ENCODE data around the gene LRRC4. TPM values are rescaled to one million over a fixed set of nuclear protein-coding genes. Genes with fewer than 3 reads are reported as not detected.

LRRC4 gene
- total RNA-seq, 1 experiment from 2014 or later: 10.4 TPM

DNA sequence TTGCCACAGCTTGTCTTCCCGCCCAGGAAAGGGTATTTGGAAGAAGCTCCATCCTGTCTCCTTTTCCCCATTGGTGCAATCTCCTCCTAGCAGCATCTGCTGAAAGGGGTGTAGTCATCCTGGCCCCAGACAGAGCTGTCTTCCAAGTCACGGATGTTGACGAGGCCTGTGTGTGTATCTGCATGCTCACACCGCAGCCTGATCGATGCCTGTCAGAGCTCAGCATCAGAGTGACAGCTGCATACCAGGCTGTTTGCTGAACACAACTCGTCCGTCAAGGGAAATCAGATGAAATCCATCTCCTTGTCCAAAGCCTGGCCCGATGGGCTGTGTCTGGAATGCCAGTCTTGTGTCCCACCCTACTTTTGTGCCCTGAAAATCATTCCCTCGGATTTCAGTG is 21.2 kb upstream of the LRRC4 start:
- Histone ChIP-seq H4K20me1 (ENCODE audit: control insufficient read depth, insufficient read depth, insufficient read length) (no peaks in the 10 kb centered on the region), H2BK12ac (ENCODE audit: insufficient read length, low read depth, low read length) (no peak overlapping the region), H2BK15ac (ENCODE audit: low read depth, low read length) (no peak overlapping the region), H2AFZ (ENCODE audit: low read length) (no peak overlapping the region), H4K8ac (replicated peaks; ENCODE audit: insufficient read length, low read depth, low read length) (no peak overlapping the region), H3K4me2 (ENCODE audit: insufficient read depth, insufficient read length, low read length) (no peak overlapping the region), H3T11ph (ENCODE audit: low read length) (no peak overlapping the region), H2AK5ac (ENCODE audit: insufficient read length, low read length) (no peak overlapping the region), H2BK20ac (ENCODE audit: low read depth, low read length, poor library complexity, severe bottlenecking) (no peak overlapping the region), H3K9ac (ENCODE audit: extremely low read depth, insufficient read length, low read length) (no peak overlapping the region), H4K5ac (ENCODE audit: insufficient read length, low read depth, low read length) (no peak overlapping the region), H2BK120ac (ENCODE audit: low read depth, low read length, poor library complexity, severe bottlenecking) (no peak overlapping the region), H2BK5ac (ENCODE audit: insufficient read length, low read length) (no peak overlapping the region), H3K23ac (ENCODE audit: insufficient read length, low read depth, low read length) (no peak overlapping the region), H3K4me1 (ENCODE audit: insufficient read depth, low read length) (no peaks in the 10 kb centered on the region), H3K9me3 (ENCODE audit: control insufficient read depth, low read depth, low read length) (no peaks in the 10 kb centered on the region), H3K23me2 (ENCODE audit: insufficient read length, low read depth, low read length, poor library complexity, severe bottlenecking) (no peaks in the 10 kb centered on the region), H3K56ac (ENCODE audit: insufficient read length, low read depth, low read length) (no peak overlapping the region), H3K4ac (ENCODE audit: low read depth, low read length) (no peak overlapping the region), H4K91ac (ENCODE audit: insufficient read length, low read depth, low read length) (no peak overlapping the region), H3K79me1 (ENCODE audit: insufficient read depth, low read depth, low read length, poor library complexity, severe bottlenecking) (no peaks in the 10 kb centered on the region), H3K27me3 (ENCODE audit: insufficient read depth, low read length) (no peaks in the 10 kb centered on the region), H3K14ac (ENCODE audit: insufficient read depth, low read length) (no peak overlapping the region), H3K79me2 (ENCODE audit: insufficient read depth, low read length) (no peaks in the 10 kb centered on the region), H3K18ac (ENCODE audit: insufficient read length, low read depth, low read length) (no peak overlapping the region), H3K27ac (ENCODE audit: insufficient read length, low read depth, low read length) (no peak overlapping the region)
- no peaks in the 10 kb centered on the region; a peak in 2 of 7 replicates for H3K36me3 Mint-ChIP-seq (ENCODE audit: insufficient read depth in 1 of 3, low read depth in 3 of 3)
- no peaks in the 10 kb centered on the region; a peak in 1 of 4 replicates for H3K4me1 Mint-ChIP-seq
- no peak overlapping the region for H3K4me3 Mint-ChIP-seq
- TF ChIP-seq, protein P1, sequence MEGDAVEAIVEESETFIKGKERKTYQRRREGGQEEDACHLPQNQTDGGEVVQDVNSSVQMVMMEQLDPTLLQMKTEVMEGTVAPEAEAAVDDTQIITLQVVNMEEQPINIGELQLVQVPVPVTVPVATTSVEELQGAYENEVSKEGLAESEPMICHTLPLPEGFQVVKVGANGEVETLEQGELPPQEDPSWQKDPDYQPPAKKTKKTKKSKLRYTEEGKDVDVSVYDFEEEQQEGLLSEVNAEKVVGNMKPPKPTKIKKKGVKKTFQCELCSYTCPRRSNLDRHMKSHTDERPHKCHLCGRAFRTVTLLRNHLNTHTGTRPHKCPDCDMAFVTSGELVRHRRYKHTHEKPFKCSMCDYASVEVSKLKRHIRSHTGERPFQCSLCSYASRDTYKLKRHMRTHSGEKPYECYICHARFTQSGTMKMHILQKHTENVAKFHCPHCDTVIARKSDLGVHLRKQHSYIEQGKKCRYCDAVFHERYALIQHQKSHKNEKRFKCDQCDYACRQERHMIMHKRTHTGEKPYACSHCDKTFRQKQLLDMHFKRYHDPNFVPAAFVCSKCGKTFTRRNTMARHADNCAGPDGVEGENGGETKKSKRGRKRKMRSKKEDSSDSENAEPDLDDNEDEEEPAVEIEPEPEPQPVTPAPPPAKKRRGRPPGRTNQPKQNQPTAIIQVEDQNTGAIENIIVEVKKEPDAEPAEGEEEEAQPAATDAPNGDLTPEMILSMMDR (conservative IDR thresholded peaks at IDR 0.05): no peak
- no peaks in the 10 kb centered on the region for H3K27me3 Mint-ChIP-seq (ENCODE audit: low read depth)
- DNase-seq: no peak
- H3K9me3 Mint-ChIP-seq: no peaks in the 10 kb centered on the region
- H3K27ac Mint-ChIP-seq: no peak overlapping the region
- WGBS (ENCODE audit: extremely low coverage, insufficient read length, low lambda C conversion rate): no CpG with 5 or more reads among the region's 9 CpGs
